SK-N-SH (cell line): ENCODE results near the gene C20orf141. TPM values are rescaled to one million over a fixed set of nuclear protein-coding genes. Genes with fewer than 3 reads are reported as not detected.

ENCODE experiments used
- polyA plus RNA-seq, 3 experiments: library from polyadenylated mRNA; depleted of rRNA; stranded (reverse); fragments of >200 nt; gene quantifications; 2 replicates each; pipeline ENCODE4 v1.2.3, GENCODE V29; 2012

The C20orf141 gene
- polyA plus RNA-seq, 1 of the 3 experiments (the other 2 are of a cell fraction), result 1.2 TPM

Other genes starting within 250 kb of the C20orf141 start
- gene NOP56, start 162.4 kb upstream of the C20orf141 start, polyA plus RNA-seq (2012; rRNA removed), result 158 and 218 TPM in 2 replicates
- 233 and 268 TPM in 2 replicates for gene IDH3B, start 150.8 kb upstream of the C20orf141 start, polyA plus RNA-seq (2012; rRNA removed)
- gene EBF4, start 122.2 kb upstream of the C20orf141 start, polyA plus RNA-seq (2012; rRNA removed), result 15.9 and 20.6 TPM in 2 replicates
- gene CPXM1, start 14.4 kb upstream of the C20orf141 start, polyA plus RNA-seq (2012; rRNA removed), result 58.3 and 99.9 TPM in 2 replicates
- gene TMEM239, start 1.4 kb downstream of the C20orf141 start, polyA plus RNA-seq (2012; rRNA removed), result 0.02 and 0.10 TPM in 2 replicates
- 65.2 and 73.6 TPM in 2 replicates for gene PCED1A, start 25.7 kb downstream of the C20orf141 start, polyA plus RNA-seq (2012; rRNA removed)
- 62.0 and 78.4 TPM in 2 replicates for gene VPS16, start 25.8 kb downstream of the C20orf141 start, polyA plus RNA-seq (2012; rRNA removed)
- gene PTPRA, start 58.5 kb downstream of the C20orf141 start, polyA plus RNA-seq (2012; rRNA removed), result 47.6 and 55.4 TPM in 2 replicates
- 0.31 and 0.58 TPM in 2 replicates for gene GNRH2, start 228.6 kb downstream of the C20orf141 start, polyA plus RNA-seq (2012; rRNA removed)
- 114 and 152 TPM in 2 replicates for gene MRPS26, start 231.1 kb downstream of the C20orf141 start, polyA plus RNA-seq (2012; rRNA removed)